ENCODE measurements around the gene ANP32D.
"Not testable (repeated sequence)": the region's sequence is repeated elsewhere in the genome, so short reads cannot be mapped to it uniquely, and the experiment has no call there.

ANP32D gene

DNA sequence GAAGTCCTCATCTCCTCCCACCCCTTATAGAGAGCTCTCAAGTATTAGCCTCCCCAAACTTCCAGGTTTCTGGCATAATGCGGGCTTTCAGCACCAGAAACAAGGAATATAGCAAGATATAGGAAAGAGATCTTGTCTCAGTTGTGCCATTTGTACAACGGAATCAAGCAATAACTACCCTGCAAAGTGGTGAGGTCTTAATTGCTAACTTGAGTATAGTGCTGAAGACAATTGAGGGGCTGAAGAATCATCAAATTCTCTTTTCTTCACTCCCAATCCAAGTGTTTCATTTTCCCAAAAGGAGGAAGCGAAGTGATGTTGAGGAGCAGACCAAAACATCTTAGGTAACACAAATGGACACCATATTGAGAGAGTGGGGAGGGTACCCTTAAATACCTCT lies 26.8 kb upstream of the ANP32D start:
- no peak for TF ChIP-seq CTCF (IDR thresholded peaks at IDR 0.05; ENCODE audit: insufficient read depth, low read length, missing control alignments)
- CTCF ChIA-PET = no interaction called here
- H3K4me3 ChIP-seq (ENCODE audit: low read depth, low read length) = no peak overlapping the region
- DNase-seq (ENCODE audit: low read depth, low spot score) = no peak
- POLR2A ChIA-PET = no interaction called here

DNA sequence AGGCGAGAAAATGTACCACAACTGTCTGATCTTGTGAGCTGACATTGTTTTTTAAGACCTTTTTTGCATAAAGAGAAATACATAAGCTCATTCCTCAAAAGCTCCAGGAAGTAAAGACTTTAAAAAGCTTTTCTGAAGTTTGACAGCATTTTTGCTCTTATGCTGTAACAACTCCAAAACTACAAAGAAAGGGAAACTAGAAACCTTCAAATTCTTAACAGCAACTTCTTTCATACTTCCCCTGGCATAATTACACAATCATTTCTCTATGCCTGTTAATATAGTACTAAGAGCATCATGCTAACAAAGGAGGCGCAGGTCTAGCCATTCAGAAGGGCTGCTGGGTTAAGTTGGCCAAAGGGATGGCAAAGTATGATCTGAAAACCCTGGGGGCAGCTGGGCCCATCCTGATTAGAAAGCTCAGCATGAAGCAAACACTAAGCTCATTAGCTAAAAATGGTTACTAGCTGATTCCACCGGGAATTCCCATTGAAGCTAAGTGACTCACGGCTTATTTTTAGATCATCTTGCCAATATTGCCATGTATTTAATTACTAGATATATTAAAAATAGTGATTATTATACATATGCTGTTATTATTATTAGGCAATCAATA lies 26.1 kb upstream of the ANP32D start:
- H3K4me3 ChIP-seq (ENCODE audit: low read depth, low read length) = no peak overlapping the region
- TF ChIP-seq CTCF (IDR thresholded peaks at IDR 0.05; ENCODE audit: insufficient read depth, low read length, missing control alignments) = no peak
- ChIA-PET POLR2A (no interaction called here), CTCF (no interaction called here)
- no peak for DNase-seq (ENCODE audit: low read depth, low spot score)

GRCh38 chr12:48447755-48448154 lies 24.6 kb upstream of the ANP32D start:
- CTCF ChIA-PET = no interaction called here
- no peak for TF ChIP-seq CTCF (IDR thresholded peaks at IDR 0.05; ENCODE audit: insufficient read depth, low read length, missing control alignments)
- POLR2A ChIA-PET = no interaction called here
- no peak for DNase-seq (ENCODE audit: low read depth, low spot score)
- no peak overlapping the region for H3K4me3 ChIP-seq (ENCODE audit: low read depth, low read length)

GRCh38 chr12:48451372-48451771 lies 21.0 kb upstream of the ANP32D start:
- no peak overlapping the region for H3K4me3 ChIP-seq (ENCODE audit: low read depth, low read length)
- DNase-seq (ENCODE audit: low read depth, low spot score) = no peak
- CTCF ChIA-PET = no interaction called here
- no peak for TF ChIP-seq CTCF (IDR thresholded peaks at IDR 0.05; ENCODE audit: insufficient read depth, low read length, missing control alignments)
- POLR2A ChIA-PET = no interaction called here

- H3K4me3 ChIP-seq (ENCODE audit: low read depth, low read length); POLR2A ChIA-PET; DNase-seq (ENCODE audit: low read depth, low spot score); CTCF ChIA-PET: not testable (repeated sequence)
These were observed 19.4 kb upstream of the ANP32D start for GRCh38 chr12:48452961-48453360.

- ChIA-PET POLR2A (no interaction called here), CTCF (interaction anchor here (0.6 to 1.5 kb wide), 4 partner anchors 168 to 356 kb away, joined by 3 to 5 read pairs (median 4); partner anchors contain the start of gene ASB8)
- DNase-seq (ENCODE audit: low read depth, low spot score) = no peak
- no peak overlapping the region for H3K4me3 ChIP-seq (ENCODE audit: low read depth, low read length)
- peak; percentile 10 for TF ChIP-seq CTCF (IDR thresholded peaks at IDR 0.05; ENCODE audit: insufficient read depth, low read length, missing control alignments)
These were observed 17.7 kb upstream of the ANP32D start for GRCh38 chr12:48454667-48455066.

GRCh38 chr12:48455116-48455515 lies 17.2 kb upstream of the ANP32D start:
- POLR2A ChIA-PET = no interaction called here
- CTCF ChIA-PET = interaction anchor here (1.0 to 1.5 kb wide), 2 partner anchors 169 to 255 kb away, joined by 3 to 5 read pairs; no protein-coding TSS in a partner anchor
- no peak overlapping the region for H3K4me3 ChIP-seq (ENCODE audit: low read depth, low read length)
- DNase-seq (ENCODE audit: low read depth, low spot score) = no peak
- no peak for TF ChIP-seq CTCF (IDR thresholded peaks at IDR 0.05; ENCODE audit: insufficient read depth, low read length, missing control alignments)
